Endothelial cell of umbilical vein (primary cell): Measurements from ENCODE around the gene PLXDC2. TPM values are rescaled to one million over a fixed set of nuclear protein-coding genes. Genes with fewer than 3 reads are reported as not detected.

Experiments
- BruUV-seq: library from RNA; stranded (reverse); fragments of 400-500 nt; replicated peaks from 2 replicates; lab custom pipeline; 2021; lab: Mats Ljungman, UMichigan
- CTCF ChIA-PET: fragments of 300-600, 350-600 bp; sonication (Branson Sonifier 250); formaldehyde crosslinking; loops from one replicate; lab custom pipeline; 2021; ENCODE audit warnings: antibody characterized with exemption, inconsistent platforms; lab: Charles Lee
- POLR2A ChIA-PET: fragments of 300-600, 350-600 bp; sonication (Branson Sonifier 250); formaldehyde crosslinking; loops from one replicate; lab custom pipeline; 2021; ENCODE audit warnings: antibody characterized with exemption, inconsistent platforms; lab: Charles Lee
- DNase-seq: peaks from one replicate; pipeline ENCODE4 v3.0.0-alpha.2; 2011; ENCODE audit warnings: low read depth, low spot score
- FAIRE-seq: peaks from 2 replicates; lab custom pipeline; 2011; peaks lifted over from hg19 to GRCh38; lab: Jason Lieb, UNC
- H2AFZ ChIP-seq: 2 replicates; pipeline ENCODE4 v1.6.0; 2012; ENCODE audit warnings: low read depth, low read length, control low read depth, inconsistent platforms
- H3K27ac ChIP-seq: 2 replicates; pipeline ENCODE4 v1.5.1; 2011; ENCODE audit warnings: low read depth, mild to moderate bottlenecking, control low read depth, low read length, moderate library complexity; ENCODE audit not compliant: insufficient read depth
- H3K27me3 ChIP-seq, 2 experiments: 2 replicates each; pipeline versions ENCODE4 v1.6.0 to v1.6.1; 2011; ENCODE audit warnings: low read length in 2 of 2, mixed read lengths in 1 of 2; ENCODE audit not compliant: control insufficient read depth in 2 of 2, insufficient read depth in 2 of 2
- H3K36me3 ChIP-seq, 2 experiments: 2 replicates in 1 of 2; 3 replicates in 1 of 2; pipeline ENCODE4 v1.5.1; 2011; ENCODE audit warnings: low read length in 2 of 2, mild to moderate bottlenecking in 1 of 2, moderate library complexity in 1 of 2; ENCODE audit not compliant: control insufficient read depth in 2 of 2, insufficient read depth in 2 of 2; ENCODE audit errors: extremely low read depth in 1 of 2
- H3K4me1 ChIP-seq: 3 replicates; pipeline ENCODE4 v1.5.1; 2011; ENCODE audit warnings: mild to moderate bottlenecking, low read length; ENCODE audit not compliant: control insufficient read depth, insufficient read depth; ENCODE audit errors: extremely low read depth
- H3K4me2 ChIP-seq: 2 replicates; pipeline ENCODE4 v1.6.1; 2011; ENCODE audit warnings: low read length, control low read depth, mixed read lengths; ENCODE audit not compliant: insufficient read depth
- H3K4me3 ChIP-seq, 3 experiments: fragments of 200-600 bp in 1 of 3; sonication (generic), shearing (Covaris generic) in 1 of 3; replicated peaks in 1 of 3; 2 replicates each; pipeline ENCODE4 v1.5.1; 2011 to 2016; ENCODE audit warnings: control low read depth in 3 of 3, low read length in 3 of 3, mild to moderate bottlenecking in 2 of 3, inconsistent platforms in 1 of 3, low read depth in 1 of 3, moderate library complexity in 1 of 3; ENCODE audit not compliant: insufficient read depth in 1 of 3
- H3K79me2 ChIP-seq: 2 replicates; pipeline ENCODE4 v1.6.0; 2012; ENCODE audit warnings: low read length, inconsistent platforms; ENCODE audit not compliant: control insufficient read depth, insufficient read depth
- H3K9ac ChIP-seq: replicated peaks from 2 replicates; pipeline ENCODE3; 2011; ENCODE audit warnings: low read length, control low read depth; ENCODE audit not compliant: insufficient read depth; ENCODE audit errors: extremely low read depth
- H3K9me1 ChIP-seq: replicated peaks from 3 replicates; pipeline ENCODE4 v1.6.0; 2011; ENCODE audit warnings: mild to moderate bottlenecking, low read length; ENCODE audit not compliant: control insufficient read depth, insufficient read depth; ENCODE audit errors: extremely low read depth
- H3K9me3 ChIP-seq: replicated peaks from 2 replicates; pipeline ENCODE4 v1.5.1; 2012; ENCODE audit warnings: low read length, inconsistent platforms; ENCODE audit not compliant: control insufficient read depth, insufficient read depth
- H4K20me1 ChIP-seq: replicated peaks from 2 replicates; pipeline ENCODE3; 2011; ENCODE audit warnings: mild to moderate bottlenecking, low read length; ENCODE audit not compliant: control insufficient read depth, insufficient read depth; ENCODE audit errors: extremely low read depth
- CTCF ChIP-seq, 2 donors: IDR thresholded peaks; 1 replicate in 1 of 2; 2 replicates in 1 of 2; pipeline ENCODE4 v1.5.1; 2011; ENCODE audit warnings: low read length in 2 of 2, mild to moderate bottlenecking in 2 of 2, moderate library complexity in 2 of 2, control low read depth in 1 of 2, inconsistent platforms in 1 of 2, low read depth in 1 of 2; ENCODE audit not compliant: insufficient read depth in 1 of 2; ENCODE audit errors: extremely low read depth in 1 of 2
- EZH2 ChIP-seq: IDR thresholded peaks from 2 replicates; pipeline ENCODE4 v1.6.1; 2012; ENCODE audit warnings: borderline replicate concordance, low read depth, mild to moderate bottlenecking, moderate library complexity, low read length, inconsistent platforms; ENCODE audit not compliant: severe bottlenecking
- FOS ChIP-seq: IDR thresholded peaks from 2 replicates; pipeline ENCODE4 v1.6.1; 2011; ENCODE audit warnings: mild to moderate bottlenecking, low read length, moderate library complexity, borderline replicate concordance; ENCODE audit not compliant: insufficient read depth
- GATA2 ChIP-seq: IDR thresholded peaks from 2 replicates; pipeline ENCODE4 v1.7.0; 2011; ENCODE audit warnings: low read depth, mild to moderate bottlenecking, moderate library complexity, mixed read lengths, low read length; ENCODE audit not compliant: insufficient read length, insufficient read depth
- JUN ChIP-seq: IDR thresholded peaks from 2 replicates; pipeline ENCODE4 v1.6.1; 2011; ENCODE audit warnings: borderline replicate concordance, low read depth; ENCODE audit not compliant: insufficient read length, insufficient read depth
- MYC ChIP-seq: IDR thresholded peaks from one replicate; pipeline ENCODE4 v1.6.1; 2011; ENCODE audit warnings: mild to moderate bottlenecking, low read depth, low read length
- POLR2A ChIP-seq: IDR thresholded peaks from 2 replicates; pipeline ENCODE4 v1.6.1; 2012; ENCODE audit warnings: low read depth, mild to moderate bottlenecking, control low read depth, low read length
- POLR2AphosphoS5 ChIP-seq: IDR thresholded peaks from 2 replicates; pipeline ENCODE4 v1.6.1; 2012; ENCODE audit warnings: low read depth, mild to moderate bottlenecking, control low read depth, low read length, moderate library complexity; ENCODE audit not compliant: insufficient read depth
- dilution Hi-C: fragments of 300-500 bp; cut with MboI; formaldehyde crosslinking; loops from one replicate; pipeline ENCODE4 v1.15.0; 2019; ENCODE audit warnings: low sequenced_read_pairs; ENCODE audit not compliant: extremely low pct_ligation_motif_present
- intact Hi-C: fragments of 100-400 bp; cut with micrococcal nuclease; formaldehyde crosslinking; loops from one replicate; pipeline ENCODE4 v1.10.0; 2022
- polyA plus RNA-seq, 4 experiments: library from polyadenylated mRNA; depleted of rRNA in 3 of 4; stranded (reverse) in 3 of 4; unstranded in 1 of 4; fragments of >200 nt; gene quantifications; 2 replicates each; pipeline versions ENCODE4 v1.2.1 to v1.2.3, GENCODE V29; 2011 to 2012; ENCODE audit warnings: missing spikeins in 1 of 4
- total RNA-seq: library from RNA; stranded (reverse); gene quantifications from 2 replicates; pipeline ENCODE4 v1.2.3, GENCODE V29; 2021
- TF ChIP-seq, protein P1 (sequence below): IDR thresholded peaks from 2 replicates; pipeline ENCODE4 v1.6.1; 2011; ENCODE audit not compliant: insufficient read depth, insufficient read length

PLXDC2 gene
- total and polyA plus RNA-seq, 2 donors (not counting 3 experiments of a cell fraction or from before 2014, with no cell fraction given) = 0.32 to 1.2 TPM

- Histone ChIP-seq H3K9me1 (no peaks in the 10 kb centered on the region), H3K4me2 (no peak overlapping the region), H3K79me2 (no peaks in the 10 kb centered on the region), H3K27me3 (no peaks in the 10 kb centered on the region), H2AFZ (no peak overlapping the region), H3K4me1 (no peaks in the 10 kb centered on the region), H3K9me3 (no peaks in the 10 kb centered on the region), H3K36me3 (no peaks in the 10 kb centered on the region), H4K20me1 (no peaks in the 10 kb centered on the region), H3K27ac (no peak overlapping the region), H3K4me3 (no peak overlapping the region), H3K9ac (no peak overlapping the region)
- POLR2A ChIA-PET = no interaction called here
- dilution Hi-C loops = no loop called here
- BruUV-seq = no TSS peak
- no peak for FAIRE-seq
- CTCF ChIA-PET = no interaction called here
- intact Hi-C loops = no loop called here
- no peak for DNase-seq
- no peak for TF ChIP-seq POLR2A
- TF ChIP-seq, protein P1, sequence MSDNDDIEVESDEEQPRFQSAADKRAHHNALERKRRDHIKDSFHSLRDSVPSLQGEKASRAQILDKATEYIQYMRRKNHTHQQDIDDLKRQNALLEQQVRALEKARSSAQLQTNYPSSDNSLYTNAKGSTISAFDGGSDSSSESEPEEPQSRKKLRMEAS = no peak
- no peak for TF ChIP-seq MYC
- TF ChIP-seq POLR2AphosphoS5 = no peak
- no peak for TF ChIP-seq CTCF (IDR thresholded peaks at IDR 0.05; ENCODE audit: extremely low read depth in 1 of 2, insufficient read depth in 1 of 2, low read depth in 1 of 2, low read length in 2 of 2)
- TF ChIP-seq EZH2 = no peak
- no peak for TF ChIP-seq GATA2
- TF ChIP-seq JUN = no peak
- no peak for TF ChIP-seq FOS
Observed at GRCh38 chr10:19911886-19912285, 95.7 kb downstream of the PLXDC2 start.
